Esophagus mucosa (tissue), 1 donor: ENCODE measurements around the gene ATRN. TPM values are rescaled to one million over a fixed set of nuclear protein-coding genes. Genes with fewer than 3 reads are reported as not detected.
A peak's percentile ranks its signal among the peaks of the same experiment; 100 is the strongest.
"Not testable (repeated sequence)": the region's sequence is repeated elsewhere in the genome, so short reads cannot be mapped to it uniquely, and the experiment has no call there.

Experiments
- ATAC-seq: fragments of 200-7000 bp; cut with Tn5 transposase; one replicate; pipeline ENCODE4 v1.9.1; 2020
- total RNA-seq: library from RNA; stranded (reverse); gene quantifications from one replicate; pipeline ENCODE4 v1.2.4, GENCODE V29; 2023
- donor health status: DM: yes; HTN: yes; CAD: no.

ATRN gene
- total RNA-seq, result 14.7 TPM

GRCh38 chr20:3470627-3471396, at the start of gene ATRN:
TSS of gene ATRN (plus strand) at chr20:3471018. CDS start at chr20:3471108, 90 bp downstream.
- ATAC-seq, result peak; percentile 98

GRCh38 chr20:3421985-3422384, 48.8 kb upstream of the ATRN start:
- no peak for ATAC-seq

GRCh38 chr20:3423126-3423525, 47.7 kb upstream of the ATRN start:
- ATAC-seq, result no peak

- not testable (repeated sequence) for ATAC-seq
These were observed 44.1 kb upstream of the ATRN start for GRCh38 chr20:3426766-3427165.

- no peak for ATAC-seq
These were observed 40.3 kb upstream of the ATRN start for GRCh38 chr20:3430376-3431069.

GRCh38 chr20:3431109-3431508, 39.7 kb upstream of the ATRN start:
- ATAC-seq, result no peak

- ATAC-seq, result no peak
These were observed 38.0 kb upstream of the ATRN start for GRCh38 chr20:3432844-3433243.

- ATAC-seq, result no peak
These were observed 37.1 kb upstream of the ATRN start for GRCh38 chr20:3433744-3434143.

GRCh38 chr20:3434232-3434631, 36.6 kb upstream of the ATRN start:
- no peak for ATAC-seq

- no peak for ATAC-seq
These were observed 33.8 kb upstream of the ATRN start for GRCh38 chr20:3436864-3437574.

GRCh38 chr20:3446779-3447178, 24.0 kb upstream of the ATRN start:
- peak; percentile 95 for ATAC-seq

- no peak for ATAC-seq
These were observed 23.5 kb upstream of the ATRN start for GRCh38 chr20:3447321-3447720.

- no peak for ATAC-seq
These were observed 21.5 kb upstream of the ATRN start for GRCh38 chr20:3449319-3449718.

GRCh38 chr20:3452136-3452535, 18.7 kb upstream of the ATRN start:
- no peak for ATAC-seq

GRCh38 chr20:3452690-3453089, 18.1 kb upstream of the ATRN start:
- ATAC-seq, result no peak

- ATAC-seq, result no peak
These were observed 16.0 kb upstream of the ATRN start for GRCh38 chr20:3454831-3455230.

GRCh38 chr20:3456648-3457047, 14.2 kb upstream of the ATRN start:
- ATAC-seq, result no peak

- no peak for ATAC-seq
These were observed 10.9 kb upstream of the ATRN start for GRCh38 chr20:3459881-3460307.

GRCh38 chr20:3461211-3461771, 9.5 kb upstream of the ATRN start:
- no peak for ATAC-seq

GRCh38 chr20:3461911-3462677, 8.7 kb upstream of the ATRN start:
- ATAC-seq, result peak; percentile 36

GRCh38 chr20:3464166-3464565, 6.7 kb upstream of the ATRN start:
- ATAC-seq, result no peak

GRCh38 chr20:3465301-3465700, 5.5 kb upstream of the ATRN start:
- ATAC-seq, result no peak
